ENCODE results near the gene C10orf88. TPM values are rescaled to one million over a fixed set of nuclear protein-coding genes. Genes with fewer than 3 reads are reported as not detected.

C10orf88 gene
- total and polyA plus RNA-seq, 9 of the 15 experiments (the other 6 are each of a cell fraction or from before 2014, with no cell fraction given) = 2.5 to 9.6 (median 7.5) TPM

DNA sequence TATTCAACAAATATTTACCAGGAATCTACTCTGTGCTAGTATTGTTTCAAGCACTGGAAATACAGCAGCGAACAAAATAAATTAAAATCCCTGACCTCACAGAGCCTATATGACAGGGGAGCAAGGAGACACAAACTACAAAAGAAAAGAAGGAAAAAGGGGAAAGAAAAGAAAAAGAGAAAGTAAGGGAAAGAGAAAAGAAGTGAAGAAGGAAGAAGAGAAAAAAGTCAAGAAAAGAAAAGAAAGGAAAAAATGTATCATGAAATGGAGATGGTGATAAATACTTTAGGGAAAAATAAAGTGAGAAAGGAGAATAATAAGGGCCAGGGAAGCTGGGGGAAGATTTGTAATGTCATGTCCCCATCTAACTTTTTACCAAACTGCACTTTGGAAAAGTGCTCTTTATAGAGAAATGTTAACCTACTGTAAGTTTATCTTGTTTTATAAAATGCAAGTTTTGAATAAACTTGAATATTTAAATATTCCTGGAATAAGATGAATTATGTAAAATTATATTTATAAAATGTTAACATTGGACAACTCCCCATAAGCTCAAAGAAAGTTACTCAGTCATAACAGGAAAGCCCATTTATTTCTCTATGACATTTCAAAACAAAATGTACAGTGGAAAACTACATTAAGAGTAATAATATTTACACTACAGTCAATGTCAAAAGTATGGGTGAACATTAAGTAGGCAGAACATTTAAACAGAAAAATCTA is 14.7 kb downstream of the C10orf88 start:
- Histone ChIP-seq H3K79me2 (ENCODE audit: control insufficient read depth, insufficient read depth, low read length) (no peaks in the 10 kb centered on the region), H3K9me3 (replicated peaks; ENCODE audit: control insufficient read depth, insufficient read depth, low read depth, low read length) (no peaks in the 10 kb centered on the region), H3K36me3 (ENCODE audit: control insufficient read depth, insufficient read depth, low read length) (peaks cover 40% of the 10 kb centered on the region), H3K4me2 (ENCODE audit: insufficient read depth, low read length) (no peak overlapping the region), H4K20me1 (replicated peaks; ENCODE audit: control insufficient read depth, insufficient read depth, low read length) (no peaks in the 10 kb centered on the region), H3K9me1 (ENCODE audit: control insufficient read depth, insufficient read depth, low read length) (no peaks in the 10 kb centered on the region), H2AFZ (ENCODE audit: low read depth, low read length) (no peak overlapping the region), H3K27me3 (ENCODE audit: control insufficient read depth in 2 of 2, insufficient read depth in 2 of 2, low read length in 2 of 2) (no peaks in the 10 kb centered on the region), H3K27ac (ENCODE audit: extremely low read depth, low read depth, low read length) (peak overlapping the region; percentile 12; the same call in 1 of the 3 replicates), H3K9ac (ENCODE audit: insufficient read depth in 1 of 2, low read depth in 2 of 2, low read length in 2 of 2) (peak overlapping the region in 1 of 2 experiments; percentile 9; a peak in 1 of 4 replicates), H3K4me1 (replicated peaks in 1 of 2; ENCODE audit: control insufficient read depth in 2 of 2, insufficient read depth in 2 of 2, low read length in 2 of 2) (peaks cover 0 to 5% of the 10 kb centered on the region in 2 experiments; a peak in 2 of 5 replicates), H3K4me3 (no peak overlapping the region)
- ChIA-PET CTCF (ENCODE audit: low intra/inter-chr PET ratio) (no interaction called here), POLR2A (interaction anchor here (0.9 to 1.2 kb wide), 2 partner anchors 11 to 14 kb away, joined by 3 read pairs; partner anchors contain the start of gene C10orf88)
- TF ChIP-seq, protein P1, sequence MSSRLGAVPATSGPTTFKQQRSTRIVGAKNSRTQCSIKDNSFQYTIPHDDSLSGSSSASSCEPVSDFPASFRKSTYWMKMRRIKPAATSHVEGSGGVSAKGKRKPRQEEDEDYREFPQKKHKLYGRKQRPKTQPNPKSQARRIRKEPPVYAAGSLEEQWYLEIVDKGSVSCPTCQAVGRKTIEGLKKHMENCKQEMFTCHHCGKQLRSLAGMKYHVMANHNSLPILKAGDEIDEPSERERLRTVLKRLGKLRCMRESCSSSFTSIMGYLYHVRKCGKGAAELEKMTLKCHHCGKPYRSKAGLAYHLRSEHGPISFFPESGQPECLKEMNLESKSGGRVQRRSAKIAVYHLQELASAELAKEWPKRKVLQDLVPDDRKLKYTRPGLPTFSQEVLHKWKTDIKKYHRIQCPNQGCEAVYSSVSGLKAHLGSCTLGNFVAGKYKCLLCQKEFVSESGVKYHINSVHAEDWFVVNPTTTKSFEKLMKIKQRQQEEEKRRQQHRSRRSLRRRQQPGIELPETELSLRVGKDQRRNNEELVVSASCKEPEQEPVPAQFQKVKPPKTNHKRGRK (tag; IDR thresholded peaks at IDR 0.05) = peak; percentile 90
- TF ChIP-seq SNRNP70 (optimal IDR thresholded peaks at IDR 0.05; ENCODE audit: low read depth, low read length) = no peak
- TF ChIP-seq, protein P2, sequence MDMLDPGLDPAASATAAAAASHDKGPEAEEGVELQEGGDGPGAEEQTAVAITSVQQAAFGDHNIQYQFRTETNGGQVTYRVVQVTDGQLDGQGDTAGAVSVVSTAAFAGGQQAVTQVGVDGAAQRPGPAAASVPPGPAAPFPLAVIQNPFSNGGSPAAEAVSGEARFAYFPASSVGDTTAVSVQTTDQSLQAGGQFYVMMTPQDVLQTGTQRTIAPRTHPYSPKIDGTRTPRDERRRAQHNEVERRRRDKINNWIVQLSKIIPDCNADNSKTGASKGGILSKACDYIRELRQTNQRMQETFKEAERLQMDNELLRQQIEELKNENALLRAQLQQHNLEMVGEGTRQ (CRISPR knock-in tag; IDR thresholded peaks at IDR 0.05) = no peak
- in situ Hi-C loops (cut with MboI) (no loop called here), intact Hi-C loops (cut with micrococcal nuclease) (no loop called here)
- no CpG with 5 or more reads among the region's 1 CpG for WGBS (ENCODE audit: insufficient coverage, low coverage, missing lambda C conversion rate)
- BruUV-seq (replicated peaks) = no TSS peak
- ATAC-seq = no peak
- DNase-seq (ENCODE audit: extremely low read depth in 1 of 4, low spot score in 3 of 4) = no peak
- no peak for FAIRE-seq
